Natural killer cell (primary cell): ENCODE data around the gene FURIN. TPM values are rescaled to one million over a fixed set of nuclear protein-coding genes. Genes with fewer than 3 reads are reported as not detected.

Experiments used
- ATAC-seq, 3 donors: fragments of 150-1000 bp in 2 of 3; fragments of 200-7000 bp in 1 of 3; cut with Tn5 transposase; 1 replicate in 1 of 3; 2 replicates in 2 of 3; pipeline ENCODE4 v1.10.0; 2021; ENCODE audit warnings: mild to moderate bottlenecking in 2 of 3, moderate library complexity in 2 of 3
- DNase-seq, 2 donors: peaks; one replicate each; pipeline versions ENCODE4 v3.0.0 to v3.0.0-alpha.2; 2013 to 2021; ENCODE audit warnings: mixed read lengths in 1 of 2
- H3K27ac ChIP-seq: one replicate; pipeline ENCODE4 v1.5.1; 2013; ENCODE audit warnings: mild to moderate bottlenecking, low read length
- H3K27me3 ChIP-seq: one replicate; pipeline ENCODE4 v1.6.1; 2013; ENCODE audit warnings: low read length; ENCODE audit not compliant: control insufficient read depth, insufficient read depth
- H3K36me3 ChIP-seq: one replicate; pipeline ENCODE4 v1.6.1; 2013; ENCODE audit warnings: low read length; ENCODE audit not compliant: control insufficient read depth, insufficient read depth
- H3K4me1 ChIP-seq: one replicate; pipeline ENCODE4 v1.6.1; 2013; ENCODE audit warnings: low read length; ENCODE audit not compliant: control insufficient read depth, insufficient read depth
- H3K4me3 ChIP-seq: one replicate; pipeline ENCODE4 v1.5.1; 2013; ENCODE audit warnings: low read length
- H3K9me3 ChIP-seq: one replicate; pipeline ENCODE4 v1.6.1; 2013; ENCODE audit warnings: low read length; ENCODE audit not compliant: control insufficient read depth, insufficient read depth
- H3K27ac Mint-ChIP-seq, 2 donors: one replicate each; pipeline ENCODE4 v1.8.0; 2022; ENCODE audit warnings: mild to moderate bottlenecking in 2 of 2, mixed read lengths in 2 of 2, moderate library complexity in 1 of 2
- H3K27me3 Mint-ChIP-seq, 2 donors: one replicate each; pipeline ENCODE4 v1.8.0; 2022; ENCODE audit warnings: low read depth in 2 of 2, mixed read lengths in 2 of 2
- H3K36me3 Mint-ChIP-seq: one replicate; pipeline ENCODE4 v1.8.0; 2022; ENCODE audit warnings: mixed read lengths
- H3K4me1 Mint-ChIP-seq, 2 donors: one replicate each; pipeline ENCODE4 v1.8.0; 2022; ENCODE audit warnings: mixed read lengths in 2 of 2
- H3K4me3 Mint-ChIP-seq: one replicate; pipeline ENCODE4 v1.8.0; 2022; ENCODE audit warnings: mild to moderate bottlenecking, moderate library complexity, mixed read lengths
- H3K9me3 Mint-ChIP-seq, 2 donors: one replicate each; pipeline ENCODE4 v1.8.0; 2022; ENCODE audit warnings: mixed read lengths in 2 of 2
- whole genome bisulfite sequencing: methylation state at CpG from one replicate; pipeline ENCODE4 v1.1.7; 2013; ENCODE audit warnings: missing lambda C conversion rate; ENCODE audit not compliant: insufficient coverage; 5-methylcytosine and 5-hydroxymethylcytosine counted together
- intact Hi-C: fragments of 100-400 bp; cut with micrococcal nuclease; formaldehyde crosslinking; loops from one replicate; pipeline ENCODE4 v1.14.2; 2022
- total RNA-seq, 4 donors: library from RNA; stranded (reverse); fragments of 120-200 nt in 1 of 4; gene quantifications; one replicate each; pipeline versions ENCODE4 v1.2.3 to v1.2.4, GENCODE V29; 2013 to 2022
- TF ChIP-seq, protein P1 (sequence below): fragments of 200-600 bp; IDR thresholded peaks from one replicate; pipeline ENCODE4 v1.8.0; 2022; ENCODE audit warnings: antibody characterized with exemption

Gene FURIN
- total RNA-seq, 3 donors from 2014 or later (not counting 1 experiment from before 2014, with no cell fraction given) = 110 to 178 (median 172) TPM

DNA sequence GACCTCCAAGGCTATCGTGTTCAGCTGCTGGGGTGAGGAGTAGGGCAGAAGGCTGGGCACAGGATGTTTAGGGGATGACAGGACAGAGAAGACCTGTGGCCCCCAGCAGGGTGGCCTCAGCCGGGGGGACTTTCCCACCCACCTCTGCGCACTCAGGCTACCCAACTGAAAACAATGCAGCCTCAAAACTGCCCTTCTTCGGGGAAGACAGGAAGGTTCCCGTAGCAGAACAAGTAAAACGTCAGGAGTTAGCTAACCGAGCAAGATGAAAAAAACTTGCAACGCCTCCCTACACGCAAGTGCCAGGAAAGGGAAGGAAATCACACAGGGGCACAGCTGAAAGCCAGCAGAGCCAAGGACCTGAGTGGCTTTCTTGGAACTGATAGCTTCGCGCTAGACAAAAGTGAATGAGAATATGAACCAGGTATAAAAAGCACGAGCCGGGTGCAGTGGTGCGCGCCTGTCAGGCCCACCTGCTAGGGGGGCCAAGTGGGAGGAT is 38.4 kb upstream of the FURIN start:
- DNase-seq = peak in 1 of 2 donors; percentile 63
- Histone ChIP-seq H3K27me3 (no peaks in the 10 kb centered on the region), H3K4me1 (peaks cover 34% of the 10 kb centered on the region), H3K27ac (peak overlapping the region; percentile 67), H3K4me3 (no peak overlapping the region), H3K36me3 (no peaks in the 10 kb centered on the region), H3K9me3 (no peaks in the 10 kb centered on the region)
- peak; percentile 74 to 85 (median 81) for ATAC-seq
- intact Hi-C loops = no loop called here
- Mint-ChIP-seq H3K36me3 (no peaks in the 10 kb centered on the region), H3K27ac (peak overlapping the region; percentile 72 to 88), H3K4me1 (peaks cover 27 to 29% of the 10 kb centered on the region in 2 donors), H3K4me3 (peak overlapping the region; percentile 81), H3K27me3 (no peaks in the 10 kb centered on the region), H3K9me3 (no peaks in the 10 kb centered on the region)
- TF ChIP-seq, protein P1, sequence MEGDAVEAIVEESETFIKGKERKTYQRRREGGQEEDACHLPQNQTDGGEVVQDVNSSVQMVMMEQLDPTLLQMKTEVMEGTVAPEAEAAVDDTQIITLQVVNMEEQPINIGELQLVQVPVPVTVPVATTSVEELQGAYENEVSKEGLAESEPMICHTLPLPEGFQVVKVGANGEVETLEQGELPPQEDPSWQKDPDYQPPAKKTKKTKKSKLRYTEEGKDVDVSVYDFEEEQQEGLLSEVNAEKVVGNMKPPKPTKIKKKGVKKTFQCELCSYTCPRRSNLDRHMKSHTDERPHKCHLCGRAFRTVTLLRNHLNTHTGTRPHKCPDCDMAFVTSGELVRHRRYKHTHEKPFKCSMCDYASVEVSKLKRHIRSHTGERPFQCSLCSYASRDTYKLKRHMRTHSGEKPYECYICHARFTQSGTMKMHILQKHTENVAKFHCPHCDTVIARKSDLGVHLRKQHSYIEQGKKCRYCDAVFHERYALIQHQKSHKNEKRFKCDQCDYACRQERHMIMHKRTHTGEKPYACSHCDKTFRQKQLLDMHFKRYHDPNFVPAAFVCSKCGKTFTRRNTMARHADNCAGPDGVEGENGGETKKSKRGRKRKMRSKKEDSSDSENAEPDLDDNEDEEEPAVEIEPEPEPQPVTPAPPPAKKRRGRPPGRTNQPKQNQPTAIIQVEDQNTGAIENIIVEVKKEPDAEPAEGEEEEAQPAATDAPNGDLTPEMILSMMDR = no peak
- 5% methylated on average over 14 of the region's 15 CpGs for WGBS

DNA sequence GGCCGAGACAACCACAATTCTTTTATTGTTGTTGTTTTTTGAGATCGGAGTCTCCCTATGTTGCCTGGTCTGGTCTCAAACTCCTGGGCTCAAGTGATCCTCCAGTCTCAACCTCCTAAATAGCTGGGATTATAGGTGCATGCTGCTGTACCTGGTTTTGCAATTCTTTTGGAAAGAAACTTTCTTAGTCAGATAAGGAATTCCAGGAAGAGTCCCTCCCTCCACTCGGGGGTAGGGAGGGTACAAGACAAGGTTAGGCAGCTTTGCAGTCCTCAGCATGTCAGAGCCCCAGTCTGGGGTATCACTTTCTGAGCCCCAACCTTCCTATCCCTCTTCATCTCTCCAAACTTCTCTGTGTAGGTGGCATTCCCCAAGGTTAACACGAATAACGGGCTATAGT is 33.8 kb upstream of the FURIN start:
- Mint-ChIP-seq H3K27me3 (no peaks in the 10 kb centered on the region), H3K4me3 (no peak overlapping the region), H3K4me1 (peaks cover 37% of the 10 kb centered on the region in 2 donors), H3K27ac (no peak overlapping the region), H3K36me3 (no peaks in the 10 kb centered on the region), H3K9me3 (no peaks in the 10 kb centered on the region)
- H3K4me3 ChIP-seq = no peak overlapping the region
- no peak overlapping the region for H3K27ac ChIP-seq
- H3K36me3 ChIP-seq = no peaks in the 10 kb centered on the region
- ATAC-seq (no peak), DNase-seq (no peak)
- intact Hi-C loops = loop anchor here (5.0 kb wide), 1 partner anchor 38 kb away; no protein-coding TSS in a partner anchor
- H3K27me3 ChIP-seq = no peaks in the 10 kb centered on the region
- TF ChIP-seq, protein P1 = no peak
- 71% methylated on average over 5 of the region's 5 CpGs for WGBS
- H3K4me1 ChIP-seq = peaks cover 48% of the 10 kb centered on the region
- H3K9me3 ChIP-seq = no peaks in the 10 kb centered on the region

DNA sequence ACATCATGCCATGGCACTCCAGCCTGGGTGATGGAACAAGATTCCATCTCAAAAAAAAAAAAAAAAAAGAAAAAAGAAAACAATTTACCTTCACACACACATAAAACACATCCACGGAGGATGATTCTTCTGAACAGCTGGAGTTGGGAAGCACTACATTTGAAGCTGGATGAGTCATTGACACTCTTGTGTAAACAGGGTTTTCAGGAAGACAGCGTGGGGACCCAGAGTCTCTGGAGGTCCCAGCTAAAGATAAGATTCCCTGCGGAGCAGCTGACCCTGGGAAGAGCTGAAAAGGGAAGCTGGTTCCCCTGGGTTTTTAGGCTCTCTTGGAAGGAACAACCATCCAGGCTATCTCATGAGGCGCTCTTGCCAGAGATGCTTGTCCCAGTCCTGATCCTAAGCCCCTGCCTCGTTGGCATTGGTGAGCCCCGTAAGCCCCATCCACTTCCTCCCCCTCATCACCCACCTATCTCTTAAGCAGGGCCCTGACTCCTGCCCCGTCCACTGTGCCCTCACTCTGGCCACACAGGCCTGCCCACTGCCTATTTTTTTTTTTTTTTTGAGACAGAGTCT is 32.0 kb upstream of the FURIN start:
- H3K4me3 Mint-ChIP-seq = no peak overlapping the region
- intact Hi-C loops = loop anchor here (5.0 kb wide), 1 partner anchor 36 kb away; no protein-coding TSS in a partner anchor

More for the DNA sequence above, 32.0 kb upstream of the FURIN start:
- Mint-ChIP-seq H3K4me1 (peaks cover 23% of the 10 kb centered on the region in 2 donors), H3K9me3 (no peaks in the 10 kb centered on the region), H3K27ac (peak overlapping the region in 1 of 2 donors; percentile 95), H3K36me3 (no peaks in the 10 kb centered on the region), H3K27me3 (no peaks in the 10 kb centered on the region)
- peaks cover 40% of the 10 kb centered on the region for H3K4me1 ChIP-seq
- no peaks in the 10 kb centered on the region for H3K27me3 ChIP-seq
- DNase-seq = no peak
- no peak for ATAC-seq
- TF ChIP-seq, protein P1 = no peak
- no peak overlapping the region for H3K4me3 ChIP-seq
- H3K36me3 ChIP-seq = no peaks in the 10 kb centered on the region
- H3K9me3 ChIP-seq = no peaks in the 10 kb centered on the region
- no peak overlapping the region for H3K27ac ChIP-seq
- WGBS = 90% methylated on average over 6 of the region's 7 CpGs
